Mesodermal cell (in vitro differentiated cells): Measurements from ENCODE around the gene ENTPD8.

Experiments used
- H3K27ac ChIP-seq: 2 replicates; pipeline ENCODE4 v1.7.0; 2013; ENCODE audit warnings: mild to moderate bottlenecking, low read depth, low read length, moderate library complexity; ENCODE audit not compliant: severe bottlenecking
- H3K36me3 ChIP-seq: 2 replicates; pipeline ENCODE4 v1.7.1; 2013; ENCODE audit warnings: mild to moderate bottlenecking, low read length, moderate library complexity; ENCODE audit not compliant: control insufficient read depth, insufficient read depth
- H3K4me1 ChIP-seq: one replicate; pipeline ENCODE4 v1.7.1; 2013; ENCODE audit warnings: mild to moderate bottlenecking, low read length; ENCODE audit not compliant: insufficient read depth, control insufficient read depth, poor library complexity, severe bottlenecking
- H3K4me3 ChIP-seq: 2 replicates; pipeline ENCODE4 v1.7.0; 2013; ENCODE audit warnings: low read length, control low read depth, mild to moderate bottlenecking; ENCODE audit not compliant: insufficient read depth, poor library complexity, severe bottlenecking; ENCODE audit errors: extremely low read depth
- H3K9me3 ChIP-seq: 2 replicates; pipeline ENCODE4 v1.7.1; 2013; ENCODE audit warnings: mild to moderate bottlenecking, low read length, moderate library complexity; ENCODE audit not compliant: control insufficient read depth
- WGBS, 2 experiments: methylation state at CpG; one replicate each; pipeline ENCODE4 v1.1.5; 2013; ENCODE audit warnings: missing lambda C conversion rate in 2 of 2; ENCODE audit not compliant: insufficient coverage in 2 of 2; 5-methylcytosine and 5-hydroxymethylcytosine counted together

Gene ENTPD8

DNA sequence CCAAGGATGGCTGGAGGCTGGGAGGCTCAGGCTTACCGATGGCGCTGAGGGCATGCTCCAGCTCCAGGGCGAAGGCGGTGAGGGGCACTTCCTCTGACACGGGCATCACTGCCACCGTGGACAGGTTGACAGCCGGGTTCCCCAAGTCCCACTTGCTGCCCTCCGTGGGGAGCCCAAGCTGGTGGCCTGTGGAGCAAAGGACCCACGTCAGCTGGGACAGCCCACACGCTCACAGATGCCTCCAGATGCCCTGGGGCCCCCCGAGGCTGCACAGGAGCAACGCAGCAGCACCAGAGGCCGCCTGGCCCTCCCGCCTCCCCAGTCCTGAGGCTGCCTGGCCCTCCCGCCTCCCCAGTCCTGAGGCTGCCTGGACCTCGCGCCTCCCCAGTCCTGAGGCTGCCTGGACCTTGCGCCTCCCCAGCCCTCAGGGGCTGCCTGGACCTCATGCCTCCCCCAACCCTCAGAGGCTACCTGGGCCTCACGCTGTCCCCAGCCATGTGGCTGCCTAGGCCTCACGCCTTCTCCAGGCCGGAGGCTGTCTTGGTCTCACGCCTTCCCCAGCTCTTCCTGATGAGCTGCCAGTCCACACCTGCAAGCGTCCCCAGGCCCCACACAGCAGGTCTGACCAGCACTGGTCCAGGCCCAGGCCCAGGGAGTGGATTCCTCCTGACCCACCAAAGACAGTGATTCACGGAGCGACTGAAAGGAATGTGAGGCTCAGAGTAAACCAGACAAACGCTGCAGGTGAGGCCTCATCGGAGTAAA, 43.6 kb upstream of the ENTPD8 start:
- H3K4me1 ChIP-seq = peaks cover 10% of the 10 kb centered on the region
- no peak overlapping the region for H3K4me3 ChIP-seq
- H3K36me3 ChIP-seq = no peaks in the 10 kb centered on the region
- 93 to 96% methylated on average over 23 to 27 of the region's 27 CpGs for WGBS, 2 experiments
- H3K27ac ChIP-seq = no peak overlapping the region
- H3K9me3 ChIP-seq = no peaks in the 10 kb centered on the region

DNA sequence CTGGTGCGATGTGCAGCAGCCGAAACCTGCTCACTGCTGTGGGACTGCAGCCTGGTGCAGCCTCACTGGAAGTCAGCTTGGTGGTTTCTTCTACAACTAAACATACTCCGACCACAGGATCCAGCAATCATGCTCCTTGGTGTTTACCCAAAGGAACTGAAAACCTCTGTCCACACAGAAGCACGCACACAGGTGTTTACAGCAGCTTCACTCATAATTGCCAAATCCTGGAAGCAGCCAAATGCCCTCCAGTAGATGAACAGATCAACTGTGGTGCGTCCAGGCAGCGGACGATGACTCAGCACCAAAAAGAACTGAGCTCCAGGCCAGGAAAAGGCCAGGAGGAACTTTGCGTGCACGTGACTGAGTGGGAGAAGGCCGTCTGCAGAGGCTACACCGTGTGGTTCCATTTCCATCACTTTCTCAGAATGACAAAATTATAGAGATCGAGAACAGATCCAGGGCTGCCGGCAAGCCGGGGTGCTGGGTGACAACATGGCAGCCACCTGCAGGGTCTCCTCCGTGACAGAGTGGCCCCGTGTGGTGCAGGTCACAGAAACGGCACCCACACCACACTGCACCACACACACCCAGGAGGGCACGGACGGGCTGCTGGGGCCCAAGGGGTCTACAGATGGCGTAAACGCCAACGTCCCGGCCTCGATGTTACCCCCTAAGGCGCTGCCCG, 41.1 kb upstream of the ENTPD8 start:
- H3K4me3 ChIP-seq = no peak overlapping the region
- no peaks in the 10 kb centered on the region for H3K36me3 ChIP-seq
- no peak overlapping the region for H3K27ac ChIP-seq
- no peaks in the 10 kb centered on the region for H3K9me3 ChIP-seq
- WGBS, 2 experiments = 92 to 93% methylated on average over 21 to 23 of the region's 26 CpGs
- peaks cover 16% of the 10 kb centered on the region for H3K4me1 ChIP-seq

DNA sequence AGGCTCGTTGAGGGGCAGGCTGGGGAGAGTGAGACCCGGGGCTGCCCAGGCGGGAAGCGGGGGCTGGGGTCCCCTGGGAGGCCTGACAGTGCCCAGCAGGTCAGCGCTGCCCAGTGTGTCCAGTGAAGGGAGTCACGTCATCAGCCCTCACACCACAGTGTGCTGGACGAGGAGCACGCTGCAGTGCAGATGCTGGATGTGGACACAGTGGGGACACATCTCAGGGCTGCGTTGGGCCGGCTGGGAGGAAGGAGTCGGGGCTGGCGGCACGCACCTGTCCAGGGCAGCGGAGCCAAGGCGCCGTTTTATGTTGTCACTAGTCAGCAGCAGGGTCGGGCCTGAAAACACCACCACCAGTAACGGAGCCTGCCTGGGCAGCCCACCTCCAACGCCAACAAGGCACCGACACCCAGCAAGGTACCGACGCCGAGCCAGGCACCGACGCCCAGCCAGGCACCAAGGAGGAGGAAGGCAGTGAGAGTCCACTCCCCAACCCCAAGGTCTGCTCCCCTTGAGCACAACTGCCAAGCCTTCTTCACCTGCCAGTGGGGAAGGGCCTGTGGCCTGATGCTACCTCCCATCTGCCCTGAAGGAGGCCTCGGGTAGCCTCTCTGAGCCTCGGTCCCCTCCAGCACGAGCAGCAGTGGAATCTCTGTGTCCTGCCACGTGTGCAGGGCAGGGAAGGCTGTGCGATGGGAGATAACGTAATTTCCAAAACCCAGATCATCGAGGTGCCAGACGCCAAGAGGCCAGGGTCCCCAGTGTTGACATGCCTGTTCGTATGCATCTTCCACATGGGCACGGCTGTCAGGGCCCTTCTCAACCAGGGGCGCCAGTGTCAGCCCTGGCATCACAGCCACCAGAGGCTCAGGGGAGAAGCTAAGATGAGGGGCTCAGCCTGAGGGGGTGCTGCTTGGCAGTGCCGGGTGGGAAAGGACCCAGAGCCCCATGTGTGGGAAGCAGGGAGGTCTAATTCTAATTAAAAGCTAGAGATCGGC, 39.8 kb upstream of the ENTPD8 start:
- Histone ChIP-seq H3K27ac (no peak overlapping the region), H3K9me3 (peaks cover 3% of the 10 kb centered on the region), H3K4me3 (no peak overlapping the region), H3K36me3 (no peaks in the 10 kb centered on the region), H3K4me1 (peaks cover 16% of the 10 kb centered on the region)
- 94 to 95% methylated on average over 35 to 37 of the region's 38 CpGs for WGBS, 2 experiments

DNA sequence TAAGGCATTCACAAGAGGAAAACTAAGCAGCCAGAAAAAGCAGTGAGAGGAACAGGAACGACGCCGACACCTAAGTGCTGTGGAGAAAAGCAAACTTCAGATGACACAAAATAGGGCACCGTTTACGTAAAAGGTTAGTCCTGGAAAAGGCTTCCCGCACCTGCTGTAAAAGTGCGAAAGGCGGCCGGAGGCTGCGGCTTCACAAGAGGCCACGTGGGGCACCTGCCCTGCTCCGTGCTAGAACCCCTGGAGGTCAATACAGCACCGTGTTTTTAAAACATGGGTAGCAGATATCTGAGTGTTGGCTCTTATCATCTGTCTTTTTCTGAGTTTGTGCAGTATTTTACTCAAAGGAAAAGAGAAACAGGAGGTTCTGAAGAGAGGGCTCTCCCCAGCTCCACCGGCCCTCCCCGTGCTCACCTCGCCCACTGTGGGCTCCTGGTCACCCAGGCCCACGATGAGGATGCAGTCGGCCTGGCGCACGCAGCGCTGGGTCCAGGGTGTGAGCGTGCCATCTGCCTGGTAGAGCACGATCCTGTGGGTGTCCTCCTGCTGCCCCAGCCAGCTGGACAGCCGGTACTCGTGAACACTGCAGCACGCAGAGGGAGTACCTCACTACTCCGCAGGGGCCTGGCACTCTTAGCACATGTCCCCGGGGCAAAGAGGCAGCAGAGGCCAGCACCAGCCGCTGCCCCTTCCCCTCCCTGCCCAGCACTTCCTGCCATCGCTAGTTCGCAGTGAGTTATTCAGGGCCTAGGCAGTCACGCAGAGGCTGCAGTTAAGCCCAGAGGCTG, 38.9 kb upstream of the ENTPD8 start:
- Histone ChIP-seq H3K36me3 (no peaks in the 10 kb centered on the region), H3K27ac (no peak overlapping the region), H3K4me1 (peaks cover 16% of the 10 kb centered on the region), H3K9me3 (peaks cover 9% of the 10 kb centered on the region), H3K4me3 (no peak overlapping the region)
- WGBS, 2 experiments = 92 to 93% methylated on average over 29 of the region's 32 CpGs

DNA sequence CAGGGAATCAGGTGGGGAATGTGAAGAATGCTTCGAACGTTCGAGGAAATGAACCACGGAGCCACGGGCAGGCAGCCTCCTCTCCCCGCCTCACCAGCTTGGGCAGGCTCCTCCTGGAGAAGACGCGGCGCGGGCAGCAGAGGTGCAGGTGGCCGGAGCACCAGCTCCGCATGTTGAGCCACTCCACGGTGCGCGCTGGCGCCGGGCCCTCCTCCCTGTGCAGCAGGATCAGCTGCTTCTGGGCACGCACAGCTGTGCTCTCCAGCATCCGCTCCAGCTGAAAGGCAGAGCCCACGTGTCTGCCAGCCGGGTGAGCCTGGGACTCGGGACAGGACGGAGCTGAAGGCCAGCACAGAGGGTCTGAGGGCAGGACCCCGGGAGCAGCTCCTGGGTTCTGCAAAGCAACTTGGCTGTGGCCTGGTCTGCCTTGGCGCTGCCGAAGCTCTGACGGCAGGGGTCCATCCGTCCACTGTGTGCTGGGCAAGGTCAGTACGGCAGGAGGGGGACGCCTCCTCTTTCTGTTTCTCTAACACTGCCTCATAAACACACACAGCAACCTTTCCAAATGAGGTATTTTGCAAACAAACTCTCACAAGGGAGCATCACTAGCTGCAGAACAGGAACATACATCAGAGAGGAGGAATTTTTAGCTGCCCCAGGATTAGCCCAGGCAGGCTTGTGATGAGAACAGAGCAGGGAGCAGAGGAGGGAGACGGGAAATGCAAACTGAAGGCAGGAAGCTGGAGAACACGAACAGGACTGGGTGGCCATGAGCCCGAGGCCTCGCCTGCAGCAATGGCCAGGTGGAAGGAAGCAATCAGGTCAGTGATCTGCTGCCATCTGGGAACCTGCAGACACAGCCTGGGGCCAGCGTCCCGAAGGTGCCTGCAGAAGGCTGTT, 38.1 kb upstream of the ENTPD8 start:
- WGBS, 2 experiments = 87 to 90% methylated on average over 30 to 33 of the region's 36 CpGs
- no peak overlapping the region for H3K4me3 ChIP-seq
- peaks cover 16% of the 10 kb centered on the region for H3K4me1 ChIP-seq
- H3K36me3 ChIP-seq = no peaks in the 10 kb centered on the region
- H3K9me3 ChIP-seq = peaks cover 14% of the 10 kb centered on the region
- H3K27ac ChIP-seq = no peak overlapping the region

DNA sequence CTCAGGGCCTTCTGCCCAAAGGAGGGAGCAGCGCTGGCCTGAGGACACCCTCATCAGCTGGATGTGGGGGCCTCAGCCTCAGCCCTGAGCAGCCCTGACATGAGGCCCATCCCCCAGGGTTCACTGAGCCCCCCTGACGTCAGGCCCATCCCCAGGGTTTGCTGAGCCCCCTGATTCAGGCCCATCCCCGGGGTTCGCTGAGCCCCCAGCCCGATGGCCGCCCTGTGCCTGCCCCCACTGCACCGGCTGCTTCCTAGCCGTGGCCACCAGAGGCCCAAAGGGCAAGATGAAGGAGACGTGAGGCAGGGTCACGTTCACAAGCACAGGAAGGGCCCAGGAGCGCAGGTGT, 37.4 kb upstream of the ENTPD8 start:
- Histone ChIP-seq H3K4me3 (no peak overlapping the region), H3K36me3 (no peaks in the 10 kb centered on the region), H3K9me3 (peaks cover 16% of the 10 kb centered on the region), H3K27ac (no peak overlapping the region), H3K4me1 (peaks cover 16% of the 10 kb centered on the region)
- WGBS, 2 experiments = 90 to 94% methylated on average over 8 to 11 of the region's 11 CpGs

DNA sequence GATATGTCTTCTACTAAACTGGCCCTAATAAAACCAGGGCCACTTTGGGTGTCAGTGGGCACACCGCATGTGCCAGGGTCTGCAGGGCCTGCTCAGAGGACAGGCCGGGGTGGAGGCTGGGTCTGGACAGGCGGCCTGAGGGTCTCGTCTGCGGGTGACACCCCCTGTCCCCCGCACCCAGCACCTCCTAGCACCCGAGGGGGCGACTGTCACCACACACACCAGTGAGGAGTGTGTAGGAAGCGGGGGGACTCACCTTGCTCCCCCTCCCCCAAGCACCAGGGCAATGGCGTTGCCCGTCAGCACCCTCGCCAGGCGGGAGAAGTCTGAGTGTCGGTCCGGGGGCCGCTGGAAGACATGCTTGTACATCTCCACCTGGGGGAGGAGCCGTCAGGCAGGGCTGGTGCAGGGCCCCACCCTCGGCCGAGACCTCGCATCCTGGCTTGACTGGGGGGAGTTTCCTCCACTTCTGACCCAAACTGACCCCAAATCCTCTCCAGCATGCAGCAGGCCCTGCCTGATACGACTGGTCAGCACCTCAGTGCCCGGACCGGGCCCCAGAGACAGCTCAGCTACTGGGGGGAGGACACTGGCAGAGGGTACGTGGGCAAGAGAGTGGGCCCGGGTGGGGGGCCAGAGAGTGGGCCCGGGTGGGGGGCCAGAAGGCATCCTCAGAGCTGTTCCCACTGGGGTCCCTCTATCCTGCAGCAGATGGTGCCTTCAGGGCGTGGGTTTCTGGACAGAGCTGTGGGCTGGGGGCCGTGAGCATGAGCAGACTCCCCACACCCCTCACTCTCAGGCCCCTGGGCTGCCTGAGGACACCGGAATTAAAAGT, 36.8 kb upstream of the ENTPD8 start:
- Histone ChIP-seq H3K27ac (no peak overlapping the region), H3K9me3 (peaks cover 20% of the 10 kb centered on the region), H3K4me3 (no peak overlapping the region), H3K4me1 (peaks cover 16% of the 10 kb centered on the region), H3K36me3 (no peaks in the 10 kb centered on the region)
- 90 to 92% methylated on average over 13 to 16 of the region's 29 CpGs for WGBS, 2 experiments

DNA sequence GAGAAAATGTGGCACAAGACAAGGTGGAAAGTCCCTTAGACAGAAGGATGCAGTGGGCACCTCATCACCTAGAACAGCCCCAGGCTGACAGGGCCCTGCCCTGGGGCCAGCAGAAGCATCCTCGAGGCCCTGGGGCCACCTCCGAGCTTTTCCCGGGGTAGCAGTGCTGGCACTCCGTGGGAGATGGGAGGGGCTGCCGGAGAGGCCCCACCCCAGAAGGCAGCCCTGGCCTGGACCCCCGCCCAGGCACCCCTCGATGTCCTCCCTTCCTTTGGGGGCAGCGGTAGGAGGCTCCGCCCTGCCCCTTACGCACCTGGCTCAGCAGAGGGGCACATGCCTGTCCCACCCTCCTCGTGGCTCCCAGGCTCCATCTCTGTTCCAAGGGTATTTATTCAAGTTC, 35.7 kb upstream of the ENTPD8 start:
- Histone ChIP-seq H3K27ac (no peak overlapping the region), H3K4me3 (no peak overlapping the region), H3K9me3 (peaks cover 20% of the 10 kb centered on the region), H3K36me3 (no peaks in the 10 kb centered on the region), H3K4me1 (peaks cover 8% of the 10 kb centered on the region)
- 90 to 96% methylated on average over 5 to 10 of the region's 11 CpGs for WGBS, 2 experiments

DNA sequence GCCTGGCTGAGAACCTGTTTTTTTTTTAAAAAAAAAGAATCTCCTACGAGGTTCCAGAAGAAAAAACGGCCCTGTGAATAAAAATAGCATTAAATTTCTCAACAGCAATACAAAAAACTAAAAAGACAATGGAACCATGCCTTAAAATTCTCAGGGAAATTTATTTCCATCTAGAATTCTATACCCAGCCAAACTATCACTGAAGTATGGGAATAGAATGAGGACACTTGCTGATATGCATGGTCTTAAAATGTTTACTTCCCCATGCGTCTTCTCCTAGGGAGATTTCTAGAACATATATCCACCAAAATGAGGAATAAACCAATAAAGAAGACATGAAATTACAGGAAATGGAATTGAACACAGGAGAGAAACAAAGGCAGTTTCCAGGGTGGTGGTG, 34.5 kb upstream of the ENTPD8 start:
- 83% methylated on average over 1 of the region's 3 CpGs; no CpG with 5 or more reads in 1 of the 2 experiments for WGBS, 2 experiments
- H3K4me1 ChIP-seq = peaks cover 8% of the 10 kb centered on the region
- H3K36me3 ChIP-seq = no peaks in the 10 kb centered on the region
- peaks cover 20% of the 10 kb centered on the region for H3K9me3 ChIP-seq
- H3K27ac ChIP-seq = no peak overlapping the region
- no peak overlapping the region for H3K4me3 ChIP-seq
